ENCODE data around the gene SOX18. TPM values are rescaled to one million over a fixed set of nuclear protein-coding genes. Genes with fewer than 3 reads are reported as not detected.

SOX18 gene
- total and polyA plus RNA-seq, 7 experiments from 2014 or later = 0.20 to 1.7 TPM; not detected in 5

GRCh38 chr20:64082126-64082731 is 32.8 kb upstream of the SOX18 start:
- H3K27ac Mint-ChIP-seq = peak overlapping the region in 8 of 9 donors; percentile 11 to 79 (median 50)
- peaks cover 11 to 23% of the 10 kb centered on the region in 2 donors for H3K4me1 ChIP-seq (ENCODE audit: control insufficient read depth in 2 of 2, insufficient read depth in 2 of 2, low read length in 2 of 2)
- H3K27me3 Mint-ChIP-seq = peaks cover 0 to 39% (median 0%) of the 10 kb centered on the region in 5 donors
- peaks cover 0 to 9% (median 0%) of the 10 kb centered on the region in 11 donors for H3K9me3 Mint-ChIP-seq
- no peaks in the 10 kb centered on the region for H3K27me3 ChIP-seq (ENCODE audit: control insufficient read depth in 2 of 2, insufficient read depth in 2 of 2, low read length in 2 of 2)
- intact Hi-C loops (cut with micrococcal nuclease) = loop anchor here in 1 of 2 donors (2.0 to 5.0 kb wide), 2 partner anchors 21 to 175 kb away; partner anchors contain the start of gene PCMTD2
- DNase-seq = no peak
- H3K4me3 Mint-ChIP-seq = peak overlapping the region; percentile 53 to 83 (median 68)
- H3K36me3 ChIP-seq (ENCODE audit: control insufficient read depth in 2 of 3, insufficient read depth in 3 of 3, low read length in 3 of 3) = peaks cover 0 to 5% (median 0%) of the 10 kb centered on the region in 3 experiments
- H3K4me3 ChIP-seq (ENCODE audit: low read length) = no peak overlapping the region
- CTCF ChIA-PET = interaction anchor here (1.7 to 3.0 kb wide), 2 partner anchors 38 to 102 kb away, joined by 4 to 55 read pairs; partner anchors contain the start of gene PRPF6
- peak overlapping the region; percentile 35 for H3K27ac ChIP-seq (ENCODE audit: low read depth, low read length)
- H3K9me3 ChIP-seq (ENCODE audit: control insufficient read depth in 2 of 3, low read length in 3 of 3) = no peaks in the 10 kb centered on the region
- H3K36me3 Mint-ChIP-seq = peaks cover 0 to 8% (median 0%) of the 10 kb centered on the region in 5 donors
- POLR2A ChIA-PET = interaction anchor here (2.5 kb wide), 1 partner anchor 38 kb away, joined by 11 read pairs; no protein-coding TSS in a partner anchor
- H3K4me1 Mint-ChIP-seq = peaks cover 22 to 45% (median 36%) of the 10 kb centered on the region in 7 donors
- ATAC-seq = no peak

- peaks cover 0 to 37% (median 0%) of the 10 kb centered on the region in 5 donors for H3K27me3 Mint-ChIP-seq
- peaks cover 22 to 49% (median 39%) of the 10 kb centered on the region in 7 donors for H3K4me1 Mint-ChIP-seq
- intact Hi-C loops (cut with micrococcal nuclease) = loop anchor here in 1 of 2 donors (5.0 kb wide), 1 partner anchor 176 kb away; the partner anchor contains the start of gene PCMTD2
- Histone ChIP-seq H3K9me3 (ENCODE audit: control insufficient read depth in 2 of 3, low read length in 3 of 3) (no peaks in the 10 kb centered on the region), H3K27ac (ENCODE audit: low read depth, low read length) (peak overlapping the region; percentile 35), H3K27me3 (ENCODE audit: control insufficient read depth in 2 of 2, insufficient read depth in 2 of 2, low read length in 2 of 2) (no peaks in the 10 kb centered on the region), H3K4me1 (ENCODE audit: control insufficient read depth in 2 of 2, insufficient read depth in 2 of 2, low read length in 2 of 2) (peaks cover 18 to 29% of the 10 kb centered on the region in 2 donors), H3K36me3 (ENCODE audit: control insufficient read depth in 2 of 3, insufficient read depth in 3 of 3, low read length in 3 of 3) (peaks cover 0 to 5% (median 0%) of the 10 kb centered on the region in 3 experiments), H3K4me3 (ENCODE audit: low read length) (no peak overlapping the region)
- ATAC-seq (no peak), DNase-seq (no peak)
- peaks cover 0 to 7% (median 0%) of the 10 kb centered on the region in 11 donors for H3K9me3 Mint-ChIP-seq
- POLR2A ChIA-PET = interaction anchor here (0.6 to 4.0 kb wide), 3 partner anchors 18 to 447 kb away, joined by 3 to 26 read pairs (median 3); no protein-coding TSS in a partner anchor
- peaks cover 0 to 9% (median 0%) of the 10 kb centered on the region in 5 donors for H3K36me3 Mint-ChIP-seq
- CTCF ChIA-PET = interaction anchor here (1.7 kb wide), 1 partner anchor 39 kb away, joined by 8 read pairs; no protein-coding TSS in a partner anchor
- peak overlapping the region in 9 of 10 donors; percentile 30 to 84 (median 66) for H3K4me3 Mint-ChIP-seq
- peak overlapping the region; percentile 11 to 85 (median 55) for H3K27ac Mint-ChIP-seq
Measured at GRCh38 chr20:64081624-64081964, 32.2 kb upstream of the SOX18 start.

GRCh38 chr20:64080813-64081623 is 31.6 kb upstream of the SOX18 start:
- peaks cover 22 to 51% (median 39%) of the 10 kb centered on the region in 7 donors for H3K4me1 Mint-ChIP-seq
- ATAC-seq = no peak

GRCh38 chr20:64080013-64080812 is 30.8 kb upstream of the SOX18 start, which contains the start of gene OPRL1:
TSS of gene OPRL1 (plus strand) at chr20:64080082. CDS start at chr20:64092721, 12,639 bp downstream.
- H3K36me3 Mint-ChIP-seq = peaks cover 0 to 10% (median 0%) of the 10 kb centered on the region in 5 donors
- DNase-seq = peak in 3 of 9 donors; percentile 34 to 83 (median 51)
- peaks cover 22 to 35% of the 10 kb centered on the region in 2 donors for H3K4me1 ChIP-seq (ENCODE audit: control insufficient read depth in 2 of 2, insufficient read depth in 2 of 2, low read length in 2 of 2)
- H3K4me3 ChIP-seq (ENCODE audit: low read length) = peak within 1 kb of the TSS; percentile 89
- H3K27me3 Mint-ChIP-seq = peaks cover 0 to 24% (median 0%) of the 10 kb centered on the region in 5 donors
- H3K9me3 ChIP-seq (ENCODE audit: control insufficient read depth in 2 of 3, low read length in 3 of 3) = no peaks in the 10 kb centered on the region
- peak within 1 kb of the TSS; percentile 81 to 98 (median 92) for H3K4me3 Mint-ChIP-seq
- ATAC-seq = peak; percentile 54
- POLR2A ChIA-PET = interaction anchor here (0.6 to 6.6 kb wide), 8 partner anchors 11 to 372 kb away, joined by 3 to 83 read pairs (median 5); partner anchors contain the start of genes ARFRP1, TCEA2 and ZGPAT
- intact Hi-C loops (cut with micrococcal nuclease) = loop anchor here in 1 of 2 donors (5.0 kb wide), 1 partner anchor 177 kb away; the partner anchor contains the start of gene PCMTD2
- H3K36me3 ChIP-seq (ENCODE audit: control insufficient read depth in 2 of 3, insufficient read depth in 3 of 3, low read length in 3 of 3) = peaks cover 0 to 17% (median 0%) of the 10 kb centered on the region in 3 experiments
- H3K27ac ChIP-seq (ENCODE audit: low read depth, low read length) = peak within 1 kb of the TSS; percentile 79
- H3K27me3 ChIP-seq (ENCODE audit: control insufficient read depth in 2 of 2, insufficient read depth in 2 of 2, low read length in 2 of 2) = no peaks in the 10 kb centered on the region
- H3K9me3 Mint-ChIP-seq = peaks cover 0 to 3% (median 0%) of the 10 kb centered on the region in 11 donors
- peak within 1 kb of the TSS; percentile 78 to 94 (median 85) for H3K27ac Mint-ChIP-seq
- CTCF ChIA-PET = interaction anchor here (0.6 to 1.7 kb wide), 6 partner anchors 9 to 107 kb away, joined by 3 to 8 read pairs (median 4); no protein-coding TSS in a partner anchor
- peaks cover 22 to 56% (median 39%) of the 10 kb centered on the region in 7 donors for H3K4me1 Mint-ChIP-seq

More at GRCh38 chr20:64080813-64081623, 31.6 kb upstream of the SOX18 start:
- H3K4me3 ChIP-seq (ENCODE audit: low read length) = no peak overlapping the region
- peak overlapping the region; percentile 71 for H3K27ac ChIP-seq (ENCODE audit: low read depth, low read length)
- no peaks in the 10 kb centered on the region for H3K27me3 ChIP-seq (ENCODE audit: control insufficient read depth in 2 of 2, insufficient read depth in 2 of 2, low read length in 2 of 2)
- Mint-ChIP-seq H3K27me3 (peaks cover 0 to 32% (median 0%) of the 10 kb centered on the region in 5 donors), H3K36me3 (peaks cover 0 to 9% (median 0%) of the 10 kb centered on the region in 5 donors), H3K4me3 (peak overlapping the region; percentile 75 to 90 (median 82)), H3K27ac (peak overlapping the region in 8 of 9 donors; percentile 72 to 94 (median 82)), H3K9me3 (peaks cover 0 to 5% (median 0%) of the 10 kb centered on the region in 11 donors)
- intact Hi-C loops (cut with micrococcal nuclease) = loop anchor here in 1 of 2 donors (5.0 kb wide), 1 partner anchor 176 kb away; the partner anchor contains the start of gene PCMTD2
- ChIA-PET CTCF (interaction anchor here (0.9 to 1.7 kb wide), 3 partner anchors 39 to 108 kb away, joined by 3 to 8 read pairs (median 3); no protein-coding TSS in a partner anchor), POLR2A (interaction anchor here (0.6 to 4.0 kb wide), 3 partner anchors 19 to 447 kb away, joined by 3 to 26 read pairs (median 3); no protein-coding TSS in a partner anchor)
- H3K9me3 ChIP-seq (ENCODE audit: control insufficient read depth in 2 of 3, low read length in 3 of 3) = no peaks in the 10 kb centered on the region
- H3K36me3 ChIP-seq (ENCODE audit: control insufficient read depth in 2 of 3, insufficient read depth in 3 of 3, low read length in 3 of 3) = peaks cover 0 to 11% (median 0%) of the 10 kb centered on the region in 3 experiments
- DNase-seq = no peak
- peaks cover 22 to 35% of the 10 kb centered on the region in 2 donors for H3K4me1 ChIP-seq (ENCODE audit: control insufficient read depth in 2 of 2, insufficient read depth in 2 of 2, low read length in 2 of 2)

GRCh38 chr20:64079273-64080012 is 30.0 kb upstream of the SOX18 start, which contains the start of gene RGS19:
TSS of gene RGS19 (minus strand) at chr20:64079518. CDS start at chr20:64076886, 2,632 bp downstream.
- peaks cover 0 to 3% (median 0%) of the 10 kb centered on the region in 11 donors for H3K9me3 Mint-ChIP-seq
- H3K9me3 ChIP-seq (ENCODE audit: control insufficient read depth in 2 of 3, low read length in 3 of 3) = no peaks in the 10 kb centered on the region
- ChIA-PET CTCF (interaction anchor here (0.6 to 2.5 kb wide), 6 partner anchors 10 to 106 kb away, joined by 3 to 18 read pairs (median 4); no protein-coding TSS in a partner anchor), POLR2A (interaction anchor here (0.7 to 6.6 kb wide), 10 partner anchors 11 to 372 kb away, joined by 3 to 83 read pairs (median 4); partner anchors contain the start of genes ARFRP1, PCMTD2, PRPF6 and TCEA2)
- H3K4me3 ChIP-seq (ENCODE audit: low read length) = peak within 1 kb of the TSS; percentile 89
- H3K27ac ChIP-seq (ENCODE audit: low read depth, low read length) = peak within 1 kb of the TSS; percentile 79
- peaks cover 0 to 18% (median 0%) of the 10 kb centered on the region in 5 donors for H3K27me3 Mint-ChIP-seq
- no peaks in the 10 kb centered on the region for H3K27me3 ChIP-seq (ENCODE audit: control insufficient read depth in 2 of 2, insufficient read depth in 2 of 2, low read length in 2 of 2)
- intact Hi-C loops (cut with micrococcal nuclease) = loop anchor here (1.0 to 5.0 kb wide), 5 partner anchors 17 to 559 kb away; partner anchors contain the start of genes PCMTD2 (in 1 of the 2), PPDPF (in 1 of the 2), PRPF6 (in 1 of the 2) and PTK6 (in 1 of the 2)
- H3K4me1 Mint-ChIP-seq = peaks cover 21 to 53% (median 39%) of the 10 kb centered on the region in 7 donors
- ATAC-seq (peak; percentile 63), DNase-seq (peak; percentile 59 to 86 (median 65))
- H3K27ac Mint-ChIP-seq = peak within 1 kb of the TSS; percentile 78 to 94 (median 85)
- H3K4me3 Mint-ChIP-seq = peak within 1 kb of the TSS; percentile 81 to 98 (median 92)
- peaks cover 0 to 24% (median 0%) of the 10 kb centered on the region in 3 experiments for H3K36me3 ChIP-seq (ENCODE audit: control insufficient read depth in 2 of 3, insufficient read depth in 3 of 3, low read length in 3 of 3)
- H3K4me1 ChIP-seq (ENCODE audit: control insufficient read depth in 2 of 2, insufficient read depth in 2 of 2, low read length in 2 of 2) = peaks cover 22 to 34% of the 10 kb centered on the region in 2 donors
- peaks cover 0 to 10% (median 0%) of the 10 kb centered on the region in 5 donors for H3K36me3 Mint-ChIP-seq

Measured in naive thymus-derived CD4-positive, alpha-beta T cell (primary cell).